Upper lobe of left lung (tissue), 4 donors: ENCODE measurements around the gene RABL6.

Experiments
- EP300 ChIP-seq, 4 donors: sonication (generic); formaldehyde crosslinking; IDR thresholded peaks; one replicate each; pipeline ENCODE4 v1.5.1; 2017; ENCODE audit warnings: antibody characterized with exemption in 4 of 4, control low read depth in 2 of 4
- TF ChIP-seq, protein P1 (sequence below), 6 experiments: fragments of 450-650 bp in 4 of 6; fragments of 200-600 bp in 2 of 6; sonication (generic) in 2 of 6; IDR thresholded peaks; one replicate each; pipeline ENCODE4 v1.5.1; 2016 to 2019; ENCODE audit warnings: antibody characterized with exemption in 6 of 6

DNA sequence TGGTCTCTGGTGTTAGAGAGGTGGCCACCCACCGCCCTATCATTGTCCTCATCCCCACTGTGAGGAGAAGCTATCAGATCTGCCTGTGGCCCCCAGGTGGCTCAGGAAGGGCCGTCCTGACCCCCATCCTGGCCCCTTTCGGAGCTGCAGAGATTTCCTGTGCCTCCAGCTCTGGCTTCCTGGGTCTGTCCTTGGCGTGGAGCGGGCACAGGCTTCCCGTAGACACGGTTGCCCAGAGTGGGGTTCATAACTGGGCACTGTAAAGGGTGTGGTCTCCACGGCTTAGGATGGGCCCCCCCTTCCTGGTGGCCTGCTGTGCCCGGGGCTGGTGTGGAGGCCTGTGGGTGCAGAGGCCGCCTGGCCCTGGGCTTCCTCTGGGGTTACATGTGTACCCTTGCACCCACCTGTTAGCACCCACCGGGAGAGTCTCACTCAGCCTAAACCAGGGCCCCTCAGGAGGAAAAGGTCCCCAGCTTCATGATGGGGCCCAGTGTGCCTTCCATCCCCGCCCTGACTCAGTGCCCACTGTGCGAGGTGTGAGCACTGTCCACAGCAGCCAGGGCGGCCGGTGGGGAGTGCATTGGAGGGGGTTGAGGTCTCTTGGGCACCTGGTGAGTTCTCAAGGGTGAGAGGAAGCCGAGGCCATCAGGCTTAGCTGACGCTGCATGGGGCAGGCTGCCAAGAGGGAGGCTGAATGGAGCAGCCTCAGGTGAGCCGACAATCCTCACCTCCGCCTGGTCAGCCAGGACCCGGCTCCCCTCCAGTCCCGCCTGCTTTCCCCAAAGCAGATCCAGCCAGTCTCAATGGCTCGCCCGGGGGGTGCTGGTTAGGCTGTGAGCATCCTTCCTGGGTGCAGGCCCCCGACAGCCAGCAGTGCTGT lies 19.2 kb downstream of the RABL6 start:
- TF ChIP-seq, protein P1, sequence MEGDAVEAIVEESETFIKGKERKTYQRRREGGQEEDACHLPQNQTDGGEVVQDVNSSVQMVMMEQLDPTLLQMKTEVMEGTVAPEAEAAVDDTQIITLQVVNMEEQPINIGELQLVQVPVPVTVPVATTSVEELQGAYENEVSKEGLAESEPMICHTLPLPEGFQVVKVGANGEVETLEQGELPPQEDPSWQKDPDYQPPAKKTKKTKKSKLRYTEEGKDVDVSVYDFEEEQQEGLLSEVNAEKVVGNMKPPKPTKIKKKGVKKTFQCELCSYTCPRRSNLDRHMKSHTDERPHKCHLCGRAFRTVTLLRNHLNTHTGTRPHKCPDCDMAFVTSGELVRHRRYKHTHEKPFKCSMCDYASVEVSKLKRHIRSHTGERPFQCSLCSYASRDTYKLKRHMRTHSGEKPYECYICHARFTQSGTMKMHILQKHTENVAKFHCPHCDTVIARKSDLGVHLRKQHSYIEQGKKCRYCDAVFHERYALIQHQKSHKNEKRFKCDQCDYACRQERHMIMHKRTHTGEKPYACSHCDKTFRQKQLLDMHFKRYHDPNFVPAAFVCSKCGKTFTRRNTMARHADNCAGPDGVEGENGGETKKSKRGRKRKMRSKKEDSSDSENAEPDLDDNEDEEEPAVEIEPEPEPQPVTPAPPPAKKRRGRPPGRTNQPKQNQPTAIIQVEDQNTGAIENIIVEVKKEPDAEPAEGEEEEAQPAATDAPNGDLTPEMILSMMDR (IDR thresholded peaks at IDR 0.05): no peak
- TF ChIP-seq EP300 (IDR thresholded peaks at IDR 0.05): no peak
